SK-N-SH treated with all-trans-retinoic acid at 6 μM for 48 hours (cell line): ENCODE results near the gene FBXO8.

ENCODE experiments used
- ATAC-seq: fragments of 200-7000 bp; cut with Tn5 transposase; 3 replicates; pipeline ENCODE4 v1.9.1; 2020; ENCODE audit warnings: mild to moderate bottlenecking, moderate library complexity
- CSDC2 ChIP-seq: fragments of 250-450 bp; sonication (Bioruptor Pico); IDR thresholded peaks from 2 replicates; pipeline ENCODE4 v1.5.0; 2020; ENCODE audit warnings: mild to moderate bottlenecking, moderate library complexity
- ISL1 ChIP-seq: fragments of 250-450 bp; sonication (Bioruptor Pico); IDR thresholded peaks from 2 replicates; pipeline ENCODE4 v2.1.2; 2022; ENCODE audit warnings: mild to moderate bottlenecking, moderate library complexity
- PPARA ChIP-seq: fragments of 250-450 bp; sonication (Bioruptor Pico); IDR thresholded peaks from 2 replicates; pipeline ENCODE4 v1.5.0; 2020; ENCODE audit warnings: mild to moderate bottlenecking, borderline replicate concordance
- SNAI2 ChIP-seq: fragments of 250-450 bp; sonication (Bioruptor Pico); IDR thresholded peaks from 2 replicates; pipeline ENCODE4 v1.5.0; 2020; ENCODE audit warnings: mild to moderate bottlenecking, moderate library complexity
- TCF4 ChIP-seq: fragments of 250-450 bp; sonication (Bioruptor Pico); IDR thresholded peaks from 2 replicates; pipeline ENCODE4 v1.8.0; 2021; ENCODE audit warnings: mild to moderate bottlenecking, moderate library complexity, borderline replicate concordance
- TOX ChIP-seq: fragments of 250-450 bp; sonication (Bioruptor Pico); IDR thresholded peaks from 2 replicates; pipeline ENCODE4 v1.8.0; 2021; ENCODE audit warnings: mild to moderate bottlenecking, moderate library complexity, borderline replicate concordance
- ZFP3 ChIP-seq: fragments of 250-450 bp; sonication (Bioruptor Pico); IDR thresholded peaks from 2 replicates; pipeline ENCODE4 v1.5.0; 2020; ENCODE audit warnings: mild to moderate bottlenecking, moderate library complexity
- ZFP30 ChIP-seq: fragments of 450-650 bp; formaldehyde crosslinking; IDR thresholded peaks from 2 replicates; pipeline ENCODE4 v1.5.0; 2022; ENCODE audit warnings: mild to moderate bottlenecking, moderate library complexity
- ZNF565 ChIP-seq: fragments of 450-650 bp; formaldehyde crosslinking; conservative IDR thresholded peaks from 2 replicates; pipeline ENCODE4 v1.5.0; 2020; ENCODE audit warnings: low read depth, mild to moderate bottlenecking, moderate library complexity
- ZNF70 ChIP-seq: fragments of 450-650 bp; formaldehyde crosslinking; IDR thresholded peaks from 2 replicates; pipeline ENCODE4 v1.5.0; 2020; ENCODE audit warnings: mild to moderate bottlenecking, moderate library complexity
- ZNF8 ChIP-seq: fragments of 450-650 bp; formaldehyde crosslinking; IDR thresholded peaks from 2 replicates; pipeline ENCODE4 v1.5.0; 2020; ENCODE audit warnings: mild to moderate bottlenecking, moderate library complexity
- TF ChIP-seq, protein P1 (sequence below): fragments of 250-450 bp; sonication (Bioruptor Pico); IDR thresholded peaks from 2 replicates; pipeline ENCODE4 v1.5.0; 2020; ENCODE audit warnings: mild to moderate bottlenecking, moderate library complexity
- TF ChIP-seq, protein P2 (sequence below): fragments of 250-450 bp; sonication (Bioruptor Pico); IDR thresholded peaks from 2 replicates; pipeline ENCODE4 v1.8.0; 2020; ENCODE audit warnings: mild to moderate bottlenecking, moderate library complexity, borderline replicate concordance
- TF ChIP-seq, protein P3 (sequence below): fragments of 250-450 bp; sonication (Bioruptor Pico); IDR thresholded peaks from 2 replicates; pipeline ENCODE4 v1.5.1; 2020; ENCODE audit warnings: low read depth, mild to moderate bottlenecking, moderate library complexity

The FBXO8 gene

DNA sequence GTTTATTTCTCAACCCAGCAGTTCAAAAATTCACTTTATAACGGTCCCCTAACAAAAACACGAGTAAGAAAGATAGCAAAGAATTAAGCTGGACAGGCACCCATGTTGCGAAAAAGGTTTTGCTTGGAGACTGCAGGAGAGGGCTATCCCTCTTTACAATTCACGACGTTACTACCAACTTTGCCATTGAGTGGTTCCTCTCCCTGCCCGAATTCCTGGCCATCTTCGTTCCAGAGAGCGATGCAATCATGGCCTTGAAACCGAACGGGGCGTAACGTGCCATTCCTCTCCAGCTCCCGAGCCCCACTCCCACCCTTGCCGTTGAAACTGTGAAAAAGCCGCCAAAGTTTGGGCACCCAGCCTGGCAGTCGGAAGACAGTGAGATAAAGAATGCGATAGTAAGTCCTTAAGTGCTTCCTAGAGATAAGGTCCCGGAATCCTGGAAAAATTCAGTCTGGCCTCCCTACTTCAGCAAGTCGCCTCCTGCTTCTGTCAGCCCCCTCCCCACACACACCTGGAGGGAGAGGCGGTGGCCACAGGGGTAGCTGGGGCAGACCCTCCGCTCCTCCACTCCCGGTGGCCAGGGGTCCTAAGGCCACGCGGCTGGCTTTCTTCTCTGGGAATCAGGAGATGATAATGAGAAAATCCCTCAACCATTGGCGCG, 65.2 kb downstream of the FBXO8 start:
- TF ChIP-seq ISL1 (CRISPR knock-in tag) (peak; percentile 95), ZNF8 (CRISPR knock-in tag) (no peak), ZFP30 (CRISPR knock-in tag) (no peak), ZNF565 (CRISPR knock-in tag) (no peak), TOX (CRISPR knock-in tag) (no peak)
- TF ChIP-seq, protein P1, sequence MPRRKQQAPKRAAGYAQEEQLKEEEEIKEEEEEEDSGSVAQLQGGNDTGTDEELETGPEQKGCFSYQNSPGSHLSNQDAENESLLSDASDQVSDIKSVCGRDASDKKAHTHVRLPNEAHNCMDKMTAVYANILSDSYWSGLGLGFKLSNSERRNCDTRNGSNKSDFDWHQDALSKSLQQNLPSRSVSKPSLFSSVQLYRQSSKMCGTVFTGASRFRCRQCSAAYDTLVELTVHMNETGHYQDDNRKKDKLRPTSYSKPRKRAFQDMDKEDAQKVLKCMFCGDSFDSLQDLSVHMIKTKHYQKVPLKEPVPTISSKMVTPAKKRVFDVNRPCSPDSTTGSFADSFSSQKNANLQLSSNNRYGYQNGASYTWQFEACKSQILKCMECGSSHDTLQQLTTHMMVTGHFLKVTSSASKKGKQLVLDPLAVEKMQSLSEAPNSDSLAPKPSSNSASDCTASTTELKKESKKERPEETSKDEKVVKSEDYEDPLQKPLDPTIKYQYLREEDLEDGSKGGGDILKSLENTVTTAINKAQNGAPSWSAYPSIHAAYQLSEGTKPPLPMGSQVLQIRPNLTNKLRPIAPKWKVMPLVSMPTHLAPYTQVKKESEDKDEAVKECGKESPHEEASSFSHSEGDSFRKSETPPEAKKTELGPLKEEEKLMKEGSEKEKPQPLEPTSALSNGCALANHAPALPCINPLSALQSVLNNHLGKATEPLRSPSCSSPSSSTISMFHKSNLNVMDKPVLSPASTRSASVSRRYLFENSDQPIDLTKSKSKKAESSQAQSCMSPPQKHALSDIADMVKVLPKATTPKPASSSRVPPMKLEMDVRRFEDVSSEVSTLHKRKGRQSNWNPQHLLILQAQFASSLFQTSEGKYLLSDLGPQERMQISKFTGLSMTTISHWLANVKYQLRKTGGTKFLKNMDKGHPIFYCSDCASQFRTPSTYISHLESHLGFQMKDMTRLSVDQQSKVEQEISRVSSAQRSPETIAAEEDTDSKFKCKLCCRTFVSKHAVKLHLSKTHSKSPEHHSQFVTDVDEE, result peak; percentile 51; the same call in 1 of the 2 replicates
- TF ChIP-seq, protein P2, sequence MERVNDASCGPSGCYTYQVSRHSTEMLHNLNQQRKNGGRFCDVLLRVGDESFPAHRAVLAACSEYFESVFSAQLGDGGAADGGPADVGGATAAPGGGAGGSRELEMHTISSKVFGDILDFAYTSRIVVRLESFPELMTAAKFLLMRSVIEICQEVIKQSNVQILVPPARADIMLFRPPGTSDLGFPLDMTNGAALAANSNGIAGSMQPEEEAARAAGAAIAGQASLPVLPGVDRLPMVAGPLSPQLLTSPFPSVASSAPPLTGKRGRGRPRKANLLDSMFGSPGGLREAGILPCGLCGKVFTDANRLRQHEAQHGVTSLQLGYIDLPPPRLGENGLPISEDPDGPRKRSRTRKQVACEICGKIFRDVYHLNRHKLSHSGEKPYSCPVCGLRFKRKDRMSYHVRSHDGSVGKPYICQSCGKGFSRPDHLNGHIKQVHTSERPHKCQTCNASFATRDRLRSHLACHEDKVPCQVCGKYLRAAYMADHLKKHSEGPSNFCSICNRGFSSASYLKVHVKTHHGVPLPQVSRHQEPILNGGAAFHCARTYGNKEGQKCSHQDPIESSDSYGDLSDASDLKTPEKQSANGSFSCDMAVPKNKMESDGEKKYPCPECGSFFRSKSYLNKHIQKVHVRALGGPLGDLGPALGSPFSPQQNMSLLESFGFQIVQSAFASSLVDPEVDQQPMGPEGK (CRISPR knock-in tag), result no peak
- TF ChIP-seq, all 23 proteins: peak for 2
- peak; percentile 59 for ATAC-seq

DNA sequence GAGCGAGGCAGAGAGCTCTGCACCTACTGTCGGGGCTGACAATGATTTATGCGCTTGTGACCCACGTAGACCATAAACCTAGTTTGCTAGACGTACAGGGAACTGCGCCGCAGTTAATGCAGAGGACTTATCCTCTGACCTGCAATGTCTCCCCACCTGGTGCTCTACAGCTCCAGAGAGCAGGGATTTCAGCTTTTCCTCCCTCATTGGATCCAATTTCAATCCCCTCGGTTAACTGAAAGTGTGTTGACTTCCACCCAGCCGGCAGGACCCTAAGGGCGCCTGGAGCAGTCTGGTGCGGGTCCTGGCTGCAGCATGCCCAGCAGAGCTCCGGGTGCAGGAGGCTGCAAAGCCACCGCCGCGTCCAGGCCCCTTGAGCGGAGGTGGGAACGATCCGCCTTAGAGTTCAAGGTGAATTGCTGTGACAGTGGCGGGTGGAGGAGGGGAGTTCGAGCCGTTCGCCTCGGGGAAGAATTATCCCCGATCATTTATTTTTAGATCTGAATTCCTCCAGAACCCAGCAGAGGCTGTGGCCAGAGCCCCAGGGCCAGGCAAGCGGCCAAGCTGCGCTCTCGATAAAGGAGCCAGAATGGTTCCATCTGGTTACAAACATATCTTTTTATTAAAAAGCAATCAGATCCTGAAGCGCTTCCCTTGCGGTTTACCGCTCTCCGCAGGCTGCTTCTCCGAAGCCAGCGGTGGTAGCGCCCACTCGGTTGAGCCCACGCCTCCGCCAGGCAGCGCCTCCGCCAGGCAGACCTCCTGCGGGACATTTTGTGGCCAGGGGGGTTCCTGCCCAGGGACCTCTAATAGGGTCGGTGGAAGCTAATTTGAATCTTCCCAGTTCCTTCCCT, 66.0 kb downstream of the FBXO8 start:
- ATAC-seq, result peak; percentile 77
- TF ChIP-seq, protein P3, sequence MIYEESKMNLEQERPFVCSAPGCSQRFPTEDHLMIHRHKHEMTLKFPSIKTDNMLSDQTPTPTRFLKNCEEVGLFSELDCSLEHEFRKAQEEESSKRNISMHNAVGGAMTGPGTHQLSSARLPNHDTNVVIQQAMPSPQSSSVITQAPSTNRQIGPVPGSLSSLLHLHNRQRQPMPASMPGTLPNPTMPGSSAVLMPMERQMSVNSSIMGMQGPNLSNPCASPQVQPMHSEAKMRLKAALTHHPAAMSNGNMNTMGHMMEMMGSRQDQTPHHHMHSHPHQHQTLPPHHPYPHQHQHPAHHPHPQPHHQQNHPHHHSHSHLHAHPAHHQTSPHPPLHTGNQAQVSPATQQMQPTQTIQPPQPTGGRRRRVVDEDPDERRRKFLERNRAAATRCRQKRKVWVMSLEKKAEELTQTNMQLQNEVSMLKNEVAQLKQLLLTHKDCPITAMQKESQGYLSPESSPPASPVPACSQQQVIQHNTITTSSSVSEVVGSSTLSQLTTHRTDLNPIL (CRISPR knock-in tag), result no peak
- no peak for TF ChIP-seq CSDC2 (CRISPR knock-in tag)
- TF ChIP-seq ISL1 (CRISPR knock-in tag), result peak; percentile 52
- TF ChIP-seq, protein P1, result peak; percentile 70; the same call in 1 of the 2 replicates
- peak; percentile 89 for TF ChIP-seq TCF4 (CRISPR knock-in tag)

DNA sequence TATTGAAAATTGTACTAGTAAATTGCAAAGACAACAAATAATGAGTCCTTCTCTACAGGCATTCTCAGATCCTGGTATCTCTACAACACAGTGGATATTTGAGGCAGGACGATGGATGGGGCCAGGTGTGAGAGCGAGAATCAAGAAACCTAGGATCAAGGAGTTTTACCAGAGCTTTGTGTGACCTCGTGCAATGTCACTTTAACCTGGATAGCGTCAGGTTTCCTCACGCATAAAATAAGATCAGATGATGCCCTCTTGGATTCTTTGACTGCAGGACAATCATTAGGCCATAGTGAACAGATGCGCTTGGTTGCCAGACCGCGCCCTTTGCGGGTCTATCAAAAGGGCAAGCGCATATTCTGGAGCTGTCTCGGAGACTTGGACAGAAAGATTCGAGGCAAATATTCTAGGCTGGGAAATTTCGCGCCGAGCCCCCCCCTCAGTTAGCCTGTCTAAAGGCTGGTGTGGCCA, 66.6 kb downstream of the FBXO8 start:
- peak; percentile 19 for ATAC-seq
- TF ChIP-seq ZFP3 (CRISPR knock-in tag), result no peak
- TF ChIP-seq ZFP30 (CRISPR knock-in tag), result no peak
- TF ChIP-seq ZNF70, result no peak
- TF ChIP-seq SNAI2 (CRISPR knock-in tag), result no peak
- no peak for TF ChIP-seq PPARA (CRISPR knock-in tag)
- TF ChIP-seq, protein P1, result no peak
- TF ChIP-seq, protein P3 (CRISPR knock-in tag), result no peak
